Retina (tissue), 1 donor: ENCODE data around the gene RYR3.

Experiments
- DNase-seq: peaks from one replicate; pipeline ENCODE4 v3.0.0-alpha.2; 2016

Gene RYR3

GRCh38 chr15:33851079-33851478 is 540.3 kb downstream of the RYR3 start:
- DNase-seq, result no peak

- DNase-seq, result no peak
These were observed 541.3 kb downstream of the RYR3 start for GRCh38 chr15:33852094-33852493.

GRCh38 chr15:33852570-33852969 is 541.8 kb downstream of the RYR3 start:
- DNase-seq, result no peak

DNA sequence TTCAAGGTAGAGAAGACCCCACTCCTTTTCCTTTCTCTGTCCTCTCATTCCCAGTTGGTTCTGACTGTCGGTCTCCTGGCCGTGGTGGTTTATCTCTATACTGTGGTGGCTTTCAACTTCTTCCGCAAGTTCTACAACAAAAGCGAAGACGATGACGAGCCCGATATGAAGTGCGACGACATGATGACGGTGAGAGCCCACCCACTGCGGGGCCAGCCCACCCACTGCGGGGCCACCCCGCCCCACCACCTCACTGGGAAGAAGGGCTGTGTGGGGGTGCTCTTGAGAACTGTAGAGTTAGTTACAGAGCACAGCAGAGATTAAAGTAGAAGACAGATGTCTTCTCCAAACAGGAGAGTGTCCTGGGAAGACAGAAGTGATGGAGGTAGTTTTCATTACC is 547.0 kb downstream of the RYR3 start:
- DNase-seq, result no peak

- DNase-seq, result no peak
These were observed 548.1 kb downstream of the RYR3 start for GRCh38 chr15:33858836-33859235.

GRCh38 chr15:33859992-33860545 is 549.3 kb downstream of the RYR3 start:
- no peak for DNase-seq

DNA sequence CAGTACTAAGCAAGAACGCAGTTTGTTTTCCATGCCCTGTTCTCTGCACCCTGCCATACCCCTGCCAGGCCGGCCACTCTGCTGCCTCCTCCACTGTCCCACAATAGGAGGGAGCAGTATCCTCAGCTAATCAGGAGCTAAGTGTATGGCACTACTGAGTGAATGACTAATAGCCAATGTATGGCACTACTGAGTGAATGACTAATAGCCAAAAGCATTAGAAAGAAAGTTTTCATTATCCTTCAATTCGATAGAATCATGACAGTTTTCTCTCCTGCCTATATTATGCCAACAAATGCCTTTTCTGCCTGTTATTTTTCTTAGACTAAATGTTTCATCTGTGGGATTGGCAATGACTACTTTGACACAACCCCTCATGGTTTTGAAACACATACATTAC is 550.0 kb downstream of the RYR3 start:
- no peak for DNase-seq

- no peak for DNase-seq
These were observed 553.8 kb downstream of the RYR3 start for GRCh38 chr15:33864360-33865075.

DNA sequence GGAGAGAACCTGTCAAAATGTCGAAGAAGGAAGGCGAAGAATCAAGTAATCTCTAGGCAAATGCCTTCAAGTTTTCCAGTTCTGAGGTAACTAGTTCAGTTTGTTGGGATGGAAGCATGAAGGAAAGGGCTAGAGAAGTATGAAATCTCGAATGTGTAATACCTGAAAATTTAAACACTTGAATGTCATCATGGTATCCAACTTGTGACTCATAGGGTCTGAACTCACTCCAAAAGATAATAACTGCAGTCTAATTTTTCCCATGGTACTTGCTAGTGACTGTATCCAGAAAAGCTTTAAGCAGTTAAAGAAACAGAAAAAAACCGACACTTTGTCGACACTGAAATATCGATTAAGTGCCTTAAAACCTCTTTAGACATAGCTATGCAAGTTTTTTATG is 554.6 kb downstream of the RYR3 start:
- no peak for DNase-seq

DNA sequence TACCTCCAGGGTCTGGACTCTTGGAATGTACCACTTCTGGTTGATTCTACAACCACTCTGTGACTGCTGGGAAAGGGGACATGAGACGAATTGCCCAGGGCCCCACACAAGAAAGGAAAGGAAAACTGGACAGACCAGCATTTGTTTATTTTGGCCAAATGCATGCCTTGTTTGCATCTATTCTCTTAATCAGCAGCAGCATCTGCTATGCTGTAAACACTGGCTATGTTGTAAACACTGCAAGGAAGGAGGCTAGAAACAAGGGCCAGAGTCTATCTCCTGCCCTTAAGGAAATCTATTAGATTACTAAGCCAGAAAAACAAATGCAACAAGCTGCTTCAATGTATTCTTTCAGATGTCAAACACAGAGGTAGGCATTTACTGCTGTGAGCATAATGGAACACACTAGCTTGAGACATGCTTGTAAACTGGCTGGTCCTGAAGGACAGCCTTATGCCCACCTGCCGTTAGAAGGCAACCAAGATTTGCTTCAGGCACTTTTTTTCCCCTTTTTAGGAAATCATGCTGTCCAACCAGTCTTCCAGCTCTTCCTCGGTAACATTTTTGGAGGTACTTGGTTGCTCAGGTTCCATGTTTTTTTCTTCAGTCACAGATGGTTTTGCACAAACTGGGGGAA is 555.5 kb downstream of the RYR3 start:
- no peak for DNase-seq

DNA sequence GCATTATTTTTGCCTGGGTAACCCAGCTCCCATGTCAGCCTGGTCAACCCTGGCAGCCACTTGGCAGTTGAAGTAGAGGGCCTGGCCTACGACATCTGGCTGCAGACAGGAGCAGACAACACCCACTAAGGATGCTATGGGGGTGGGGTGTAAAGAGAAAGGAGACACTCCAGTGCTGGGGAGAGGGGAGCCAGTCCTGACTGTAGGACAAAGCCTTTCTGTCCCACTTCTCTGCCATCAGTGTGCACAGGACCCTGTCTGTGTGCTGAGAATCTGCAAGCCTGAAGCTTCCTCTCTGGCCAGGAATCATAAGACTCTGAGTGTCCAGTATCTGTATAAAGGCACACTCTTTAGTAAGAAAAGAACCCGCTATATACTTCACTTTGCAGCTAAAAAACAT is 561.2 kb downstream of the RYR3 start:
- no peak for DNase-seq

DNA sequence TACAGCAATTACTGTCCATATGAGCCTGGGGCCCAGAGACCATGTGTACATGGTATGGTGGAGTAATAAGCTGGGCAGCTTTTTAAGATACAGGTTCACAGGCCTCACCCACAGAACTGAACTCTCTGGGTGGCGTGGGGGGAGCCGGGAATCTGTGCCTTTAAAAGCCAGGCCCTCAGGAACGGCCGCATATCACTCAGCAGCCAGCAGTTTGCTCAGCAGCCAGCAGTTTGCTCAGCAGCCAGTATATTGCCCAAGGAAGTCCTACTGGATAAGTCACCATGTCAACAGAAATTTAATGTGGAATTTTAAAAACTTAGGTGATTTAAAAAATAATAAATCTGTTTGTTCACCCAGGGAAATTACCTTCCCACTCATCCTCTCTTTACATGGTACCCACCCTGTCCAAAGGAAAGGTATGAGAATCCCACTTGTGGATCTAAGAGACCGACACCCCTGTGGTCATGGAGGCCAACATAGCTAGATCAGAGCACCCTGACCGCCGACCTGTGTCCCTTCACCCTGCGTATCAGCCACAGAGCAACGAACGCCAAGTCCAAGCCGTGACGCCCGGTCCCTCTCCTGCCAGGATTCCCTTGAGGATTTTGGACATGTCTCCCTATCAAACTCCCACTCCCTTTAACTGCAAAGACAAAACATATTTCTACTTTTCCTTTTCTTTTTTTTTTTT is 561.8 kb downstream of the RYR3 start:
- no peak for DNase-seq

- DNase-seq, result no peak
These were observed 563.4 kb downstream of the RYR3 start for GRCh38 chr15:33874156-33874555.

DNA sequence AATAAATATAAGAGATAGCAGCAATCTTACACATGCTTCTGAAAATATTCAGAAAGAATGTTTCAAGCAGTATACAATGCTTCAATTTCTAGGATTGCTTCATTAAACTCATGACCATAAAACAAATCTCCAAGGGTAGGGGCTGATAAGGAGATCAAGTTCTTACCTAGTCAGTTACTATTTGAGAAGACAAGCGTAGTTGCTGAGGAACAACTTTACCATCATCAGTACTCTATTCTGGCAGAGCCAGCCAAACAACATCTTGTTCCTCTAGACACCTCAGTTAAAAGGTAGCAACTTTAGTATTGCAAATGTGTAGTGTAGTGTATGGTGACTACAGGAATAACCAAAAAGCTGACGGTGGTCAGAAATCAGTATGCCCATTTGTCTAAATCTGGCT is 572.2 kb downstream of the RYR3 start:
- DNase-seq, result no peak

DNA sequence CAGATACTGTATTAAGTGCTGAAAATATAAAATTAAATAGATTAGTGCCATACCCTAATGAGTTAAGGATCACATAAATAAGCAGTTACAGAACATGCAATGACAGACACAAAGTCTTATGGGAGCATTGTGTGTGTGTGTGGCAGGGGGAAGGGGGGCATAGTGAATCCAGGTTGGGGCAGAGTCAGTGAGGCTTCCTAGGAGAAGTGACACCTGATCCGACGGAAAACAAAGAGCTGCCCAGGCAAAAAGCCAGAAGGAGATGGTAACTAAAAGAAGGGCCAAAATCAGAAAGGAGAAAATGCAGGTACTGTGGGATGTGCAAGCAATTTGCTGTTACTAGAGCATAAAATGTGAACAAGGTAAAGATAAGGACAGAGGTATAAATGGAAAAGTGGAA is 577.4 kb downstream of the RYR3 start:
- no peak for DNase-seq

- no peak for DNase-seq
These were observed 583.4 kb downstream of the RYR3 start for GRCh38 chr15:33894193-33894592.

DNA sequence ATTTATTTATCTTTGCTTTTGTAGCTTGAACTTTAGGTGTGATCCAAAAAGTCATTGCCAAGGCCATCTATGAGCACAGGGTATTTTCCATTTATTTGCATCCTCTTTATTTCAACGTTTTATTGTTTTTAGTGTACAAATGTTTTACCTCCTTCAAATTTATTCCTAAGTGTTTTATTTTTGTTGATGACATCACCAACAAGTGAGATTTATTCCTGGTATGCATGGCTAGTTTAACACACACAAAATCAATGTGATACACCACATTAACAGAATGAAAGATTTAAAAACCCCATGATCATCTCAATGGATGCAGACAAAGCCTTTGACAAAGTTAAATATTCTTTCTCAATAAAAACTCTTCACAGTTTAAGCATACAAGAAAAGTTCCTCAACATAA is 591.3 kb downstream of the RYR3 start:
- no peak for DNase-seq

GRCh38 chr15:33903661-33904060 is 592.9 kb downstream of the RYR3 start:
- DNase-seq, result no peak

- DNase-seq, result no peak
These were observed 596.6 kb downstream of the RYR3 start for GRCh38 chr15:33907326-33907725.

DNA sequence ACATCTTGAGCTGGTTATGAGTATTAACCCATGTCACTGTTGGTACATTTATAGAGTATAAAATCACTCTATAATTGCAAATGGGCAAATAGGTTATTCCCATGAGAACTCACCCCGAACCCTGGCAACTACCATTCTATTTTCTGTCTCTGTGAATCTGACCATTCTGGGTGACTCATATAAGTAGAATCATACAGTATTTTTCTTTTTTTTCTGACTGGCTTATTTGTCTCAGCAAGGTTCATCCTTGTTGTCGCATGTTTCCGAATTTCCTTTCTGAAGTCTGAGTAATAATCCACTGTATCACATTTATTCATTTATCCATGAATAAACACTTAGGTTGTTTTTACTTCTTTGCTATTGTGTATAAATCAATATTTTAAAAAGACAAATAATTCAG is 597.6 kb downstream of the RYR3 start:
- no peak for DNase-seq

DNA sequence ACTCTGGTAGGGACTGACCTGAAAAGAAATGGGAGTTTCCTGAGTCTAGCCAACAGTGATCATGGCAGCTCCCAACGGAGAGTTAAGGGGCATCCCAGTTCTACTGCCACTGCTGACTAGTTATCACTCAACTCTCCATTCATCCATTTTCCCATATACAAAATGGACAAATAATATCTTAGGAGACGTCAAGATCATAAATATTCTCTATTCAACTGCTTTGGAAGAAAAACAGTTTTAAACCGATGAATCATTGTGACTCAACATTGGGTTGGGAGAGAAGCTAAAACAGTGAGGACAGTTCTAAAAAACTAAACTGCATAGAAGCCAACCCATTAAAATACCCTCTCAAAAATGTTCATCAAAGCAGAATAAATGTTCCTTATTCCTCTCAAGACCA is 600.0 kb downstream of the RYR3 start:
- DNase-seq, result no peak

DNA sequence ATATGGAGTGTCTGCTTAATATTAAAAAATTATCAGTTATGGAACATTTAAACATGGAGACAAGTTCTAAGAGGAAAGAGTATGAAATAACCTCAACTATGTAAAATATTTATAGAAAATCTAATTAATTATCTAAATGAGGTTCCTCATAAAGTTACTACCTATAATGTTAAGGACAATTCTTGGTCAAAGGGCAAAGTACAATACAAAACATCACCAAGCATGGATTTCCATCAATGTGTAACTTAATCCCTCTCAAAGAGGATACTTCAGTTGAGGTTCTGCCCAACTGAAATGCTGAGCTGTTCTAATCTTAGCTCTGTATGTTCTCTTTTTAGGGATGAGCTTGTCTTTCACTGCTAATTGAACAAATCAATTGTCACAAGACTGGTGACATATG is 601.6 kb downstream of the RYR3 start:
- DNase-seq, result no peak

GRCh38 chr15:33913459-33913858 is 602.7 kb downstream of the RYR3 start:
- no peak for DNase-seq
